Prostate gland (tissue), 2 donors: Measurements from ENCODE around the gene KLHL29. TPM values are rescaled to one million over a fixed set of nuclear protein-coding genes. Genes with fewer than 3 reads are reported as not detected.

Experiments
- DNase-seq: peaks from one replicate; pipeline ENCODE4 v3.0.0-alpha.2; 2019; ENCODE audit warnings: low spot score
- H3K27ac ChIP-seq, 2 donors: fragments of 200-600 bp; sonication (generic); 2 replicates each; pipeline ENCODE4 v1.5.1; 2017 to 2019
- H3K27me3 ChIP-seq: fragments of 200-600 bp; sonication (generic); replicated peaks from 2 replicates; pipeline ENCODE4 v1.5.1; 2019; ENCODE audit not compliant: insufficient read depth
- H3K36me3 ChIP-seq, 2 donors: fragments of 200-600 bp; sonication (generic); 1 replicate in 1 of 2; 2 replicates in 1 of 2; pipeline versions ENCODE4 v1.5.1 to v1.8.1; 2017 to 2019
- H3K4me1 ChIP-seq: fragments of 200-600 bp; sonication (generic); replicated peaks from 2 replicates; pipeline ENCODE4 v1.5.1; 2019
- H3K4me3 ChIP-seq, 2 donors: fragments of 200-600 bp; sonication (generic); 2 replicates each; pipeline ENCODE4 v1.5.1; 2017 to 2019
- H3K9me3 ChIP-seq: fragments of 200-600 bp; sonication (generic); 2 replicates; pipeline ENCODE4 v1.5.1; 2017
- CTCF ChIP-seq, 4 experiments: fragments of 200-600 bp in 2 of 4; fragments of 450-650 bp in 2 of 4; sonication (generic) in 2 of 4; IDR thresholded peaks; 1 replicate in 3 of 4; 2 replicates in 1 of 4; pipeline ENCODE4 v1.5.1; 2016 to 2019; ENCODE audit warnings: antibody characterized with exemption in 4 of 4, mild to moderate bottlenecking in 2 of 4, moderate library complexity in 2 of 4
- POLR2A ChIP-seq: fragments of 450-650 bp; IDR thresholded peaks from one replicate; pipeline ENCODE4 v1.6.1; 2016; ENCODE audit warnings: antibody characterized with exemption, mild to moderate bottlenecking
- POLR2AphosphoS5 ChIP-seq: sonication (generic); formaldehyde crosslinking; IDR thresholded peaks from one replicate; pipeline ENCODE4 v1.6.1; 2017; ENCODE audit warnings: antibody characterized with exemption
- WGBS: methylation state at CpG from one replicate; pipeline ENCODE4 v1.1.5; 2018; 5-methylcytosine and 5-hydroxymethylcytosine counted together
- intact Hi-C: fragments of 100-400 bp; cut with DNase I; formaldehyde crosslinking; loops from one replicate; pipeline ENCODE4 v1.14.2; 2022
- total RNA-seq, 2 donors: library from RNA; depleted of rRNA; stranded (reverse); fragments of >200 nt; gene quantifications; one replicate each; pipeline ENCODE4 v1.1.0, GENCODE V29; 2016

KLHL29 gene
- total RNA-seq, 2 donors from 2014 or later, result 23.3 to 24.8 TPM

GRCh38 chr2:23531280-23531679, 146.3 kb downstream of the KLHL29 start:
- intact Hi-C loops, result no loop called here
- Histone ChIP-seq H3K27me3 (peaks cover 3% of the 10 kb centered on the region), H3K27ac (no peak overlapping the region), H3K4me3 (no peak overlapping the region), H3K9me3 (no peaks in the 10 kb centered on the region), H3K36me3 (no peaks in the 10 kb centered on the region), H3K4me1 (peaks cover 6% of the 10 kb centered on the region)
- no peak for TF ChIP-seq POLR2A
- TF ChIP-seq CTCF (IDR thresholded peaks at IDR 0.05), result no peak
- no peak for TF ChIP-seq POLR2AphosphoS5
- 86% methylated on average over 11 of the region's 11 CpGs for WGBS
- DNase-seq, result no peak

- H3K9me3 ChIP-seq, result no peaks in the 10 kb centered on the region
- H3K27ac ChIP-seq, result peak overlapping the region; percentile 54 to 70
- WGBS, result 75% methylated on average over 8 of the region's 8 CpGs
- intact Hi-C loops, result no loop called here
- peaks cover 6% of the 10 kb centered on the region for H3K4me1 ChIP-seq
- H3K4me3 ChIP-seq, result no peak overlapping the region
- DNase-seq, result no peak
- TF ChIP-seq CTCF (IDR thresholded peaks at IDR 0.05) (no peak), POLR2A (no peak), POLR2AphosphoS5 (no peak)
- H3K27me3 ChIP-seq, result no peaks in the 10 kb centered on the region
- H3K36me3 ChIP-seq, result no peaks in the 10 kb centered on the region
These were observed 146.9 kb downstream of the KLHL29 start for GRCh38 chr2:23531881-23532280.

GRCh38 chr2:23532391-23533337, 147.7 kb downstream of the KLHL29 start:
- Histone ChIP-seq H3K9me3 (no peaks in the 10 kb centered on the region), H3K27ac (peak overlapping the region; percentile 54 to 70), H3K36me3 (no peaks in the 10 kb centered on the region), H3K27me3 (no peaks in the 10 kb centered on the region), H3K4me1 (peaks cover 6% of the 10 kb centered on the region), H3K4me3 (no peak overlapping the region)
- peak; percentile 20 for DNase-seq
- TF ChIP-seq POLR2AphosphoS5 (no peak), CTCF (IDR thresholded peaks at IDR 0.05) (no peak), POLR2A (no peak)
- 17% methylated on average over 23 of the region's 23 CpGs for WGBS
- intact Hi-C loops, result no loop called here

GRCh38 chr2:23533338-23533695, 148.3 kb downstream of the KLHL29 start:
- Histone ChIP-seq H3K27ac (peak overlapping the region; percentile 54 to 70), H3K4me1 (peaks cover 6% of the 10 kb centered on the region), H3K9me3 (no peaks in the 10 kb centered on the region), H3K4me3 (no peak overlapping the region), H3K27me3 (no peaks in the 10 kb centered on the region), H3K36me3 (no peaks in the 10 kb centered on the region)
- DNase-seq, result peak; percentile 25
- WGBS, result 45% methylated on average over 9 of the region's 9 CpGs
- TF ChIP-seq POLR2AphosphoS5, result no peak
- no peak for TF ChIP-seq CTCF (IDR thresholded peaks at IDR 0.05)
- no peak for TF ChIP-seq POLR2A
- intact Hi-C loops, result no loop called here

- Histone ChIP-seq H3K27me3 (no peaks in the 10 kb centered on the region), H3K36me3 (no peaks in the 10 kb centered on the region), H3K9me3 (no peaks in the 10 kb centered on the region), H3K4me1 (peaks cover 6% of the 10 kb centered on the region), H3K27ac (peak overlapping the region; percentile 54 to 70), H3K4me3 (no peak overlapping the region)
- 58% methylated on average over 2 of the region's 2 CpGs for WGBS
- intact Hi-C loops, result no loop called here
- TF ChIP-seq CTCF (IDR thresholded peaks at IDR 0.05), result no peak
- TF ChIP-seq POLR2A, result no peak
- TF ChIP-seq POLR2AphosphoS5, result no peak
- no peak for DNase-seq
These were observed 149.8 kb downstream of the KLHL29 start for GRCh38 chr2:23534771-23535170.
